Naive thymus-derived CD8-positive, alpha-beta T cell (primary cell): ENCODE data around the gene SMARCA4. TPM values are rescaled to one million over a fixed set of nuclear protein-coding genes. Genes with fewer than 3 reads are reported as not detected.
A peak's percentile ranks its signal among the peaks of the same experiment; 100 is the strongest.

Experiments used
- ATAC-seq, 2 donors: fragments of 150-1000 bp; cut with Tn5 transposase in 1 of 2; sonication (Bioruptor Pico), chemical (Tn5 transposase) in 1 of 2; 1 replicate in 1 of 2; 2 replicates in 1 of 2; pipeline ENCODE4 v1.10.0; 2021; ENCODE audit warnings: mild to moderate bottlenecking in 2 of 2, moderate library complexity in 2 of 2
- POLR2A ChIA-PET: fragments of 350-600 bp; sonication (Branson Sonifier 250); formaldehyde crosslinking; loops from one replicate; lab custom pipeline; 2021; ENCODE audit warnings: antibody characterized with exemption; lab: Charles Lee
- DNase-seq, 10 donors: peaks; one replicate each; pipeline versions ENCODE4 v3.0.0 to v3.0.0-alpha.2; 2020 to 2022
- H3K27ac Mint-ChIP-seq, 10 donors: one replicate each; pipeline ENCODE4 v1.8.0; 2020 to 2022; ENCODE audit warnings: mild to moderate bottlenecking in 10 of 10, mixed read lengths in 10 of 10, moderate library complexity in 4 of 10, inconsistent platforms in 1 of 10
- H3K27me3 Mint-ChIP-seq, 5 donors: one replicate each; pipeline ENCODE4 v1.8.0; 2021 to 2022; ENCODE audit warnings: mixed read lengths in 5 of 5
- H3K36me3 Mint-ChIP-seq, 3 donors: one replicate each; pipeline ENCODE4 v1.8.0; 2020 to 2022; ENCODE audit warnings: mixed read lengths in 3 of 3, mild to moderate bottlenecking in 2 of 3, inconsistent platforms in 1 of 3
- H3K4me1 Mint-ChIP-seq, 4 donors: one replicate each; pipeline ENCODE4 v1.8.0; 2021 to 2022; ENCODE audit warnings: mixed read lengths in 4 of 4
- H3K4me3 Mint-ChIP-seq, 10 donors: one replicate each; pipeline ENCODE4 v1.8.0; 2020 to 2022; ENCODE audit warnings: mild to moderate bottlenecking in 10 of 10, mixed read lengths in 10 of 10, moderate library complexity in 6 of 10, inconsistent platforms in 1 of 10
- H3K9me3 Mint-ChIP-seq, 9 donors: one replicate each; pipeline ENCODE4 v1.8.0; 2020 to 2022; ENCODE audit warnings: mixed read lengths in 9 of 9, mild to moderate bottlenecking in 3 of 9, inconsistent platforms in 1 of 9, moderate library complexity in 1 of 9
- polyA plus RNA-seq, 3 donors: library from polyadenylated mRNA; unstranded; fragments of 300-500 nt; fragmentation: Illumina TruSeq; gene quantifications; one replicate each; pipeline ENCODE4 v1.2.3, GENCODE V29; 2021
- total RNA-seq, 8 experiments: library from RNA in 2 of 8; stranded (reverse) in 2 of 8; gene quantifications; one replicate each; pipeline ENCODE4 v1.2.3 and lab custom pipeline; 2021 to 2026

SMARCA4 gene
- total and polyA plus RNA-seq, 5 experiments from 2014 or later: 6.0 to 108 (median 29.5) TPM

GRCh38 chr19:11050323-11051114 lies 89.7 kb downstream of the SMARCA4 start:
- peak overlapping the region in 6 of 10 donors; percentile 69 to 88 (median 84) for H3K4me3 Mint-ChIP-seq

GRCh38 chr19:11053817-11054195 lies 93.0 kb downstream of the SMARCA4 start:
- Mint-ChIP-seq H3K27me3 (no peaks in the 10 kb centered on the region), H3K9me3 (no peaks in the 10 kb centered on the region), H3K27ac (peak overlapping the region in 4 of 10 donors; percentile 6 to 68 (median 38)), H3K36me3 (peaks cover 0 to 3% (median 0%) of the 10 kb centered on the region in 3 donors), H3K4me3 (no peak overlapping the region), H3K4me1 (peaks cover 12 to 44% (median 39%) of the 10 kb centered on the region in 4 donors)
- DNase-seq (no peak), ATAC-seq (no peak)
- POLR2A ChIA-PET: interaction anchor here (0.7 kb wide), 1 partner anchor 343 kb away, joined by 5 read pairs; no protein-coding TSS in a partner anchor

More at GRCh38 chr19:11050323-11051114, 89.7 kb downstream of the SMARCA4 start:
- Mint-ChIP-seq H3K27me3 (no peaks in the 10 kb centered on the region), H3K9me3 (no peaks in the 10 kb centered on the region), H3K36me3 (peaks cover 0 to 2% (median 0%) of the 10 kb centered on the region in 3 donors), H3K27ac (peak overlapping the region; percentile 79 to 97 (median 96)), H3K4me1 (peaks cover 17 to 69% (median 51%) of the 10 kb centered on the region in 4 donors)
- POLR2A ChIA-PET: interaction anchor here (0.7 to 1.1 kb wide), 4 partner anchors 15 to 90 kb away, joined by 3 to 4 read pairs (median 4); partner anchors contain the start of gene SMARCA4
- DNase-seq: no peak
- no peak for ATAC-seq

- no peak overlapping the region for H3K4me3 Mint-ChIP-seq
- ATAC-seq (no peak), DNase-seq (no peak)
- H3K4me1 Mint-ChIP-seq: peaks cover 10 to 40% (median 35%) of the 10 kb centered on the region in 4 donors
- no peaks in the 10 kb centered on the region for H3K27me3 Mint-ChIP-seq
- peak overlapping the region in 1 of 10 donors; percentile 51 for H3K27ac Mint-ChIP-seq
- H3K9me3 Mint-ChIP-seq: no peaks in the 10 kb centered on the region
- H3K36me3 Mint-ChIP-seq: peaks cover 0 to 4% (median 0%) of the 10 kb centered on the region in 3 donors
- POLR2A ChIA-PET: no interaction called here
Observed at GRCh38 chr19:11054200-11054599, 93.4 kb downstream of the SMARCA4 start.

- peaks cover 0 to 7% (median 0%) of the 10 kb centered on the region in 3 donors for H3K36me3 Mint-ChIP-seq
- H3K4me3 Mint-ChIP-seq: no peak overlapping the region
- DNase-seq (no peak), ATAC-seq (no peak)
- no peaks in the 10 kb centered on the region for H3K27me3 Mint-ChIP-seq
- POLR2A ChIA-PET: no interaction called here
- peak overlapping the region in 3 of 10 donors; percentile 17 to 87 (median 62) for H3K27ac Mint-ChIP-seq
- peaks cover 7 to 36% (median 31%) of the 10 kb centered on the region in 4 donors for H3K4me1 Mint-ChIP-seq
- H3K9me3 Mint-ChIP-seq: no peaks in the 10 kb centered on the region
Observed at GRCh38 chr19:11054628-11055027, 93.8 kb downstream of the SMARCA4 start.

DNA sequence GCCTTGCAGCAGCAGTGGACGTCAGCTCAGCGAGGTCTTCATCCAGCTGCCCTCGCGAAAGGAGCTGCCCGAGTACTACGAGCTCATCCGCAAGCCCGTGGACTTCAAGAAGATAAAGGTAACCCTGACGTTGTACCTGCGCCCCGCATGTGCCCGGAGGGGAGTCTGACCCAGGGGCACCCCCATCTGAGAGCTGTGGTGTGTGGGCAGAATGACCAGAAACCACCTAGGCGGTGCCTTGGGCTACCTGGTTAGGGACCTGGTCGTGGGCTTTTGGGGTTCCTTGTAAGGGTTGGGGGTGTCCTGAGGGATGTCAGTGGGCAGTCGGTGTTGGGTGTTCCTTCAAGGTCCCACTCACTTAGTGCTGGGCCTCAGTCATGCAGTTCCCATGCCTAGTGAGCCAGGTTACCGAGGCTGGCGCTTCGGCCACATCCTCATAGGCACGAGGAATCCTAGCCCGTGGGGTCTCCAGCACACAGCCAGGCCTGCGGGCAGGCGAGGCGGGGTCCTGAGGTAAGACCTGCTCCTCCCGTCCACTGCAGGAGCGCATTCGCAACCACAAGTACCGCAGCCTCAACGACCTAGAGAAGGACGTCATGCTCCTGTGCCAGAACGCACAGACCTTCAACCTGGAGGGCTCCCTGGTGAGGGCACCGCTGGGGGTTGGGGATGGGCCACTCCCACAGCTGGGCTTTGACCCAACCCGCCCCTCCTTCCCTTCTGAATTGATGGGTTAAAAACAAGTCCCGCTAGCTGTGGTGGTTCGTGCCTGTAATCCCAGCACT lies 97.6 kb downstream of the SMARCA4 start:
- Mint-ChIP-seq H3K27me3 (no peaks in the 10 kb centered on the region), H3K36me3 (peaks cover 0 to 33% (median 0%) of the 10 kb centered on the region in 3 donors), H3K4me1 (peaks cover 0 to 7% (median 2%) of the 10 kb centered on the region in 4 donors), H3K27ac (no peak overlapping the region), H3K9me3 (no peaks in the 10 kb centered on the region), H3K4me3 (no peak overlapping the region)
- no peak for DNase-seq
- POLR2A ChIA-PET: no interaction called here
- ATAC-seq: no peak

- H3K4me3 Mint-ChIP-seq: no peak overlapping the region
- H3K36me3 Mint-ChIP-seq: peaks cover 0 to 37% (median 0%) of the 10 kb centered on the region in 3 donors
- no peaks in the 10 kb centered on the region for H3K9me3 Mint-ChIP-seq
- no peak for ATAC-seq
- no peak for DNase-seq
- POLR2A ChIA-PET: no interaction called here
- no peaks in the 10 kb centered on the region for H3K27me3 Mint-ChIP-seq
- H3K4me1 Mint-ChIP-seq: peaks cover 0 to under 1% (median 0%) of the 10 kb centered on the region in 4 donors
- peak overlapping the region in 1 of 10 donors; percentile 48 for H3K27ac Mint-ChIP-seq
Observed at GRCh38 chr19:11059511-11060358, 98.9 kb downstream of the SMARCA4 start.

DNA sequence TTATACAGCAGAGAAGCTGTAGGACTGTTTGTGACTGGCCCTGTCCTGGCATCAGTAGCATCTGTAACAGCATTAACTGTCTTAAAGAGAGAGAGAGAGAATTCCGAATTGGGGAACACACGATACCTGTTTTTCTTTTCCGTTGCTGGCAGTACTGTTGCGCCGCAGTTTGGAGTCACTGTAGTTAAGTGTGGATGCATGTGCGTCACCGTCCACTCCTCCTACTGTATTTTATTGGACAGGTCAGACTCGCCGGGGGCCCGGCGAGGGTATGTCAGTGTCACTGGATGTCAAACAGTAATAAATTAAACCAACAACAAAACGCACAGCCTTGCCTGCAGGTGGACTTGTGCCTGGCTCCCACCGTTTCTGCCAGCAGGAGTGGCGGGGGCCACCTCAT lies 101.1 kb downstream of the SMARCA4 start:
- ATAC-seq: no peak
- Mint-ChIP-seq H3K9me3 (no peaks in the 10 kb centered on the region), H3K36me3 (peaks cover 0 to 46% (median 0%) of the 10 kb centered on the region in 3 donors), H3K27me3 (no peaks in the 10 kb centered on the region), H3K4me3 (no peak overlapping the region), H3K4me1 (no peaks in the 10 kb centered on the region), H3K27ac (no peak overlapping the region)
- no peak for DNase-seq
- POLR2A ChIA-PET: no interaction called here

GRCh38 chr19:11063434-11063833 lies 102.6 kb downstream of the SMARCA4 start:
- POLR2A ChIA-PET: no interaction called here
- no peaks in the 10 kb centered on the region for H3K9me3 Mint-ChIP-seq
- no peaks in the 10 kb centered on the region for H3K4me1 Mint-ChIP-seq
- H3K4me3 Mint-ChIP-seq: no peak overlapping the region
- H3K36me3 Mint-ChIP-seq: peaks cover 0 to 48% (median 5%) of the 10 kb centered on the region in 3 donors
- DNase-seq: no peak
- ATAC-seq: no peak
- peak overlapping the region in 2 of 10 donors; percentile 11 to 13 for H3K27ac Mint-ChIP-seq
- H3K27me3 Mint-ChIP-seq: no peaks in the 10 kb centered on the region

- no peak for ATAC-seq
- POLR2A ChIA-PET: no interaction called here
- H3K36me3 Mint-ChIP-seq: peaks cover 0 to 42% (median 5%) of the 10 kb centered on the region in 3 donors
- H3K4me1 Mint-ChIP-seq: peaks cover 0 to 7% (median under 1%) of the 10 kb centered on the region in 4 donors
- H3K27me3 Mint-ChIP-seq: no peaks in the 10 kb centered on the region
- no peaks in the 10 kb centered on the region for H3K9me3 Mint-ChIP-seq
- no peak overlapping the region for H3K4me3 Mint-ChIP-seq
- no peak overlapping the region for H3K27ac Mint-ChIP-seq
- no peak for DNase-seq
Observed at GRCh38 chr19:11064831-11065303, 104.0 kb downstream of the SMARCA4 start.

GRCh38 chr19:11066326-11066725 lies 105.5 kb downstream of the SMARCA4 start:
- DNase-seq: no peak
- ATAC-seq: no peak
- Mint-ChIP-seq H3K27ac (peak overlapping the region in 1 of 10 donors; percentile 71), H3K4me1 (peaks cover 0 to 8% (median under 1%) of the 10 kb centered on the region in 4 donors), H3K36me3 (peaks cover 0 to 34% (median 5%) of the 10 kb centered on the region in 3 donors), H3K9me3 (no peaks in the 10 kb centered on the region), H3K4me3 (no peak overlapping the region), H3K27me3 (no peaks in the 10 kb centered on the region)
- POLR2A ChIA-PET: no interaction called here

DNA sequence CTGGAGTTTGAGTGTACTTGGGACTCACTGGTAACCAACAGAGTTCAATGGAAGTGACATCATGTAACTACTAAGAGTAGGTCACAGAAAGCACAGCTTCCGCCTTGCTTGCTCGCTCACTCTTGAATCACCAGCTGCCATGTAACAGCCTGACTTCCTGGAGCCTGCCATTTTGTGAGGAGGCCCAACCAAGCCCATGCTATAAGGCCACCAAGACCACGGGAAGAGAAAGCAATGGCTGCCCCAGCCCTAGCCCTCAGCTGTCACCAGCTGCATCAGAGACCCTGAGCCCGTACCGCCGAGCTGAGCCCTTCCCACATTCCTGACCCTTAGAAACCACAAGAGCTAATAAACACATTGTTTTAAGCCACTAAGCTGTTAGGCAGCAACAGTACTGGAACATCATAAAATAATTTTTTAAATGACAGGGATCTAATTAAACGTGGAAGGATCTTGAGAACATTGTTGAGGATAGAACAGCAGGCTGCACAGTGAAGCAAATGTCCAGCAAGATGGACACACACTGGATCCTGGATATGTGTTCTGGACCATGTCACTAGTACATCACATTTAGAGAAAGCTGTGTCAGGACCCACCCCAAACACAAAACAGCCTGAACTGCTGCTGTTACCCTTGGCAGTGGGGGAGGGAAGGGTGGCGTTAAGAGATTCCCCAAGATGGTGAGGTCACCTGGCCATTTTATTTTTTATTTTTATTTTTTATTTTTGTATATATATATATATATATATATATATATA lies 106.7 kb downstream of the SMARCA4 start:
- Mint-ChIP-seq H3K4me1 (peaks cover 0 to 8% (median under 1%) of the 10 kb centered on the region in 4 donors), H3K4me3 (no peak overlapping the region), H3K27ac (peak overlapping the region in 1 of 10 donors; percentile 34), H3K27me3 (no peaks in the 10 kb centered on the region), H3K36me3 (peaks cover 0 to 24% (median 5%) of the 10 kb centered on the region in 3 donors), H3K9me3 (no peaks in the 10 kb centered on the region)
- POLR2A ChIA-PET: no interaction called here
- ATAC-seq: no peak
- no peak for DNase-seq
